ENCODE data around the gene SFPQ. TPM values are rescaled to one million over a fixed set of nuclear protein-coding genes. Genes with fewer than 3 reads are reported as not detected.

SFPQ gene
- polyA plus RNA-seq, 1 donor from 2014 or later: 1,127 TPM

- H3K9me3 ChIP-seq (ENCODE audit: low read length): no peaks in the 10 kb centered on the region
- H3K79me2 ChIP-seq (replicated peaks; ENCODE audit: insufficient read depth, low read length): no peaks in the 10 kb centered on the region
- H3K9ac ChIP-seq (ENCODE audit: low read length): no peak overlapping the region
- no peaks in the 10 kb centered on the region for H3F3A ChIP-seq (ENCODE audit: insufficient read depth, low read length, poor library complexity, severe bottlenecking)
- no peaks in the 10 kb centered on the region for H3K36me3 ChIP-seq (ENCODE audit: insufficient read depth, low read length)
- TF ChIP-seq, protein P1, sequence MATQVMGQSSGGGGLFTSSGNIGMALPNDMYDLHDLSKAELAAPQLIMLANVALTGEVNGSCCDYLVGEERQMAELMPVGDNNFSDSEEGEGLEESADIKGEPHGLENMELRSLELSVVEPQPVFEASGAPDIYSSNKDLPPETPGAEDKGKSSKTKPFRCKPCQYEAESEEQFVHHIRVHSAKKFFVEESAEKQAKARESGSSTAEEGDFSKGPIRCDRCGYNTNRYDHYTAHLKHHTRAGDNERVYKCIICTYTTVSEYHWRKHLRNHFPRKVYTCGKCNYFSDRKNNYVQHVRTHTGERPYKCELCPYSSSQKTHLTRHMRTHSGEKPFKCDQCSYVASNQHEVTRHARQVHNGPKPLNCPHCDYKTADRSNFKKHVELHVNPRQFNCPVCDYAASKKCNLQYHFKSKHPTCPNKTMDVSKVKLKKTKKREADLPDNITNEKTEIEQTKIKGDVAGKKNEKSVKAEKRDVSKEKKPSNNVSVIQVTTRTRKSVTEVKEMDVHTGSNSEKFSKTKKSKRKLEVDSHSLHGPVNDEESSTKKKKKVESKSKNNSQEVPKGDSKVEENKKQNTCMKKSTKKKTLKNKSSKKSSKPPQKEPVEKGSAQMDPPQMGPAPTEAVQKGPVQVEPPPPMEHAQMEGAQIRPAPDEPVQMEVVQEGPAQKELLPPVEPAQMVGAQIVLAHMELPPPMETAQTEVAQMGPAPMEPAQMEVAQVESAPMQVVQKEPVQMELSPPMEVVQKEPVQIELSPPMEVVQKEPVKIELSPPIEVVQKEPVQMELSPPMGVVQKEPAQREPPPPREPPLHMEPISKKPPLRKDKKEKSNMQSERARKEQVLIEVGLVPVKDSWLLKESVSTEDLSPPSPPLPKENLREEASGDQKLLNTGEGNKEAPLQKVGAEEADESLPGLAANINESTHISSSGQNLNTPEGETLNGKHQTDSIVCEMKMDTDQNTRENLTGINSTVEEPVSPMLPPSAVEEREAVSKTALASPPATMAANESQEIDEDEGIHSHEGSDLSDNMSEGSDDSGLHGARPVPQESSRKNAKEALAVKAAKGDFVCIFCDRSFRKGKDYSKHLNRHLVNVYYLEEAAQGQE (IDR thresholded peaks at IDR 0.05; ENCODE audit: borderline replicate concordance): no peak
- TF ChIP-seq MXI1 (conservative IDR thresholded peaks at IDR 0.05; ENCODE audit: poor library complexity, severe bottlenecking) (no peak), SMC3 (conservative IDR thresholded peaks at IDR 0.05; ENCODE audit: poor library complexity) (no peak), RAD21 (conservative IDR thresholded peaks at IDR 0.05) (no peak), TAF1 (IDR thresholded peaks at IDR 0.05; ENCODE audit: low read depth) (no peak), EZH2 (IDR thresholded peaks at IDR 0.05; ENCODE audit: borderline replicate concordance, insufficient read depth, low read length, poor library complexity, severe bottlenecking) (no peak), EP300 (conservative IDR thresholded peaks at IDR 0.05; ENCODE audit: poor library complexity, severe bottlenecking) (no peak), POLR2AphosphoS5 (IDR thresholded peaks at IDR 0.05) (no peak)
- TF ChIP-seq, protein P2, sequence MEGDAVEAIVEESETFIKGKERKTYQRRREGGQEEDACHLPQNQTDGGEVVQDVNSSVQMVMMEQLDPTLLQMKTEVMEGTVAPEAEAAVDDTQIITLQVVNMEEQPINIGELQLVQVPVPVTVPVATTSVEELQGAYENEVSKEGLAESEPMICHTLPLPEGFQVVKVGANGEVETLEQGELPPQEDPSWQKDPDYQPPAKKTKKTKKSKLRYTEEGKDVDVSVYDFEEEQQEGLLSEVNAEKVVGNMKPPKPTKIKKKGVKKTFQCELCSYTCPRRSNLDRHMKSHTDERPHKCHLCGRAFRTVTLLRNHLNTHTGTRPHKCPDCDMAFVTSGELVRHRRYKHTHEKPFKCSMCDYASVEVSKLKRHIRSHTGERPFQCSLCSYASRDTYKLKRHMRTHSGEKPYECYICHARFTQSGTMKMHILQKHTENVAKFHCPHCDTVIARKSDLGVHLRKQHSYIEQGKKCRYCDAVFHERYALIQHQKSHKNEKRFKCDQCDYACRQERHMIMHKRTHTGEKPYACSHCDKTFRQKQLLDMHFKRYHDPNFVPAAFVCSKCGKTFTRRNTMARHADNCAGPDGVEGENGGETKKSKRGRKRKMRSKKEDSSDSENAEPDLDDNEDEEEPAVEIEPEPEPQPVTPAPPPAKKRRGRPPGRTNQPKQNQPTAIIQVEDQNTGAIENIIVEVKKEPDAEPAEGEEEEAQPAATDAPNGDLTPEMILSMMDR (IDR thresholded peaks at IDR 0.05; ENCODE audit: poor library complexity, severe bottlenecking): no peak
- H3K4me3 ChIP-seq (ENCODE audit: low read length): no peak overlapping the region
- no peaks in the 10 kb centered on the region for H4K20me1 ChIP-seq (ENCODE audit: insufficient read depth)
- no peaks in the 10 kb centered on the region for H3K9me2 ChIP-seq (ENCODE audit: insufficient read depth, low read length)
- H2AFZ ChIP-seq (ENCODE audit: low read depth, low read length): no peak overlapping the region
- no peak overlapping the region for H3K27ac ChIP-seq (ENCODE audit: low read length)
- no peaks in the 10 kb centered on the region for H3K27me3 ChIP-seq (ENCODE audit: insufficient read depth, low read depth, low read length)
- H3K4me2 ChIP-seq (ENCODE audit: low read length): no peak overlapping the region
These were observed 22.4 kb upstream of the SFPQ start for GRCh38 chr1:35215346-35215745.

- no peaks in the 10 kb centered on the region for H3K9me2 ChIP-seq (ENCODE audit: insufficient read depth, low read length)
- H3K36me3 ChIP-seq (ENCODE audit: insufficient read depth, low read length): no peaks in the 10 kb centered on the region
- H3F3A ChIP-seq (ENCODE audit: insufficient read depth, low read length, poor library complexity, severe bottlenecking): no peaks in the 10 kb centered on the region
- H3K27ac ChIP-seq (ENCODE audit: low read length): peak overlapping the region; percentile 54
- H3K27me3 ChIP-seq (ENCODE audit: insufficient read depth, low read depth, low read length): no peaks in the 10 kb centered on the region
- H3K9me3 ChIP-seq (ENCODE audit: low read length): no peaks in the 10 kb centered on the region
- no peaks in the 10 kb centered on the region for H3K79me2 ChIP-seq (replicated peaks; ENCODE audit: insufficient read depth, low read length)
- no peak overlapping the region for H3K4me2 ChIP-seq (ENCODE audit: low read length)
- no peak overlapping the region for H3K4me3 ChIP-seq (ENCODE audit: low read length)
- H2AFZ ChIP-seq (ENCODE audit: low read depth, low read length): peak overlapping the region; percentile 83
- peak overlapping the region; percentile 49 for H3K9ac ChIP-seq (ENCODE audit: low read length)
- TF ChIP-seq TAF1 (IDR thresholded peaks at IDR 0.05; ENCODE audit: low read depth): no peak
- TF ChIP-seq EP300 (conservative IDR thresholded peaks at IDR 0.05; ENCODE audit: poor library complexity, severe bottlenecking): no peak
- H4K20me1 ChIP-seq (ENCODE audit: insufficient read depth): no peaks in the 10 kb centered on the region
These were observed 18.1 kb upstream of the SFPQ start for GRCh38 chr1:35211120-35211414.

Measured in neural cell (in vitro differentiated cells).